Measurements from ENCODE around the gene MVP. TPM values are rescaled to one million over a fixed set of nuclear protein-coding genes. Genes with fewer than 3 reads are reported as not detected.

The MVP gene
- total RNA-seq, 1 experiment from 2014 or later: 27.3 TPM

DNA sequence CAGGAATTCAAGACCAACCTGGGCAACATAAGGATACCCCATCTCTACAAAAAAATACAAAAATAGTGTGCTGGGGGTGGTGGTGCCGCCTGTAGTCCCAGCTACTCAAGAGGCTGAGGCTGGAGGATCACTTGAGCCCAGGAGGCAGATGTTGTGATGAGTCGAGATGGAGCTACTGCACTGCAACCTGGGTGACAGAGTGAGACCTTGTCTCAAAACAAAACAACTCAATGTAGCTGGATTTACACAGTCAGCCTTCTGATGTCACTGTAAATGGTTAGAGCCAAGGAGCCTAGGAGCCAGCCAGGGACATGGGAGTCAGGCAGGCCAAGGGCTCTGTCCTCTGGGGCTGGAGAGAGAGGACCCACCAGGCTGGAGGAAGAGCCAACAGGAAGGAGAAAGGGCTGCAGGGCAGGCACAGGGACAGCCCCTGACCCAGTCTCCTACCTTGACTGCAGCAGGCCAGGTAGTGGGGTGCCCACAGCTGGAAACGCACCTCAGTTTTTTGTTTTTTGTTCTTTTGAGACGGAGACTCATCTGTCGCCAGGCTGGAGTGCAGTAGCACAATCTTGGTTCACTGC is 34.3 kb downstream of the MVP start:
- Histone ChIP-seq H3K27me3 (ENCODE audit: low read length) (no peaks in the 10 kb centered on the region), H2AFZ (ENCODE audit: low read length) (no peak overlapping the region), H3K4me2 (ENCODE audit: low read length) (no peak overlapping the region), H3K27ac (ENCODE audit: low read length) (no peak overlapping the region), H3K9me3 (ENCODE audit: low read length) (no peaks in the 10 kb centered on the region), H3K79me2 (ENCODE audit: low read length) (no peaks in the 10 kb centered on the region), H3K9me2 (replicated peaks; ENCODE audit: low read length) (no peaks in the 10 kb centered on the region), H3K4me1 (ENCODE audit: insufficient read depth, low read length) (no peaks in the 10 kb centered on the region), H3K9ac (ENCODE audit: low read length) (no peak overlapping the region), H3F3A (ENCODE audit: low read length, unreplicated experiment) (no peaks in the 10 kb centered on the region), H4K20me1 (ENCODE audit: low read length) (no peaks in the 10 kb centered on the region), H3K4me3 (ENCODE audit: low read length) (no peak overlapping the region), H3K36me3 (ENCODE audit: low read depth, low read length) (no peaks in the 10 kb centered on the region)
- POLR2A ChIA-PET (ENCODE audit: unreplicated experiment): no interaction called here
- BruUV-seq (replicated peaks): no TSS peak
- TF ChIP-seq, protein P1, sequence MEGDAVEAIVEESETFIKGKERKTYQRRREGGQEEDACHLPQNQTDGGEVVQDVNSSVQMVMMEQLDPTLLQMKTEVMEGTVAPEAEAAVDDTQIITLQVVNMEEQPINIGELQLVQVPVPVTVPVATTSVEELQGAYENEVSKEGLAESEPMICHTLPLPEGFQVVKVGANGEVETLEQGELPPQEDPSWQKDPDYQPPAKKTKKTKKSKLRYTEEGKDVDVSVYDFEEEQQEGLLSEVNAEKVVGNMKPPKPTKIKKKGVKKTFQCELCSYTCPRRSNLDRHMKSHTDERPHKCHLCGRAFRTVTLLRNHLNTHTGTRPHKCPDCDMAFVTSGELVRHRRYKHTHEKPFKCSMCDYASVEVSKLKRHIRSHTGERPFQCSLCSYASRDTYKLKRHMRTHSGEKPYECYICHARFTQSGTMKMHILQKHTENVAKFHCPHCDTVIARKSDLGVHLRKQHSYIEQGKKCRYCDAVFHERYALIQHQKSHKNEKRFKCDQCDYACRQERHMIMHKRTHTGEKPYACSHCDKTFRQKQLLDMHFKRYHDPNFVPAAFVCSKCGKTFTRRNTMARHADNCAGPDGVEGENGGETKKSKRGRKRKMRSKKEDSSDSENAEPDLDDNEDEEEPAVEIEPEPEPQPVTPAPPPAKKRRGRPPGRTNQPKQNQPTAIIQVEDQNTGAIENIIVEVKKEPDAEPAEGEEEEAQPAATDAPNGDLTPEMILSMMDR (conservative IDR thresholded peaks at IDR 0.05; ENCODE audit: low read depth, low read length): no peak
- TF ChIP-seq EZH2phosphoT487 (IDR thresholded peaks at IDR 0.05; ENCODE audit: borderline replicate concordance, low read length) (no peak), EZH2 (IDR thresholded peaks at IDR 0.05; ENCODE audit: low read length, unreplicated experiment) (no peak)
- no peak for ATAC-seq
- DNase-seq: no peak
- intact Hi-C loops (cut with micrococcal nuclease): no loop called here
- CTCF ChIA-PET: no interaction called here

DNA sequence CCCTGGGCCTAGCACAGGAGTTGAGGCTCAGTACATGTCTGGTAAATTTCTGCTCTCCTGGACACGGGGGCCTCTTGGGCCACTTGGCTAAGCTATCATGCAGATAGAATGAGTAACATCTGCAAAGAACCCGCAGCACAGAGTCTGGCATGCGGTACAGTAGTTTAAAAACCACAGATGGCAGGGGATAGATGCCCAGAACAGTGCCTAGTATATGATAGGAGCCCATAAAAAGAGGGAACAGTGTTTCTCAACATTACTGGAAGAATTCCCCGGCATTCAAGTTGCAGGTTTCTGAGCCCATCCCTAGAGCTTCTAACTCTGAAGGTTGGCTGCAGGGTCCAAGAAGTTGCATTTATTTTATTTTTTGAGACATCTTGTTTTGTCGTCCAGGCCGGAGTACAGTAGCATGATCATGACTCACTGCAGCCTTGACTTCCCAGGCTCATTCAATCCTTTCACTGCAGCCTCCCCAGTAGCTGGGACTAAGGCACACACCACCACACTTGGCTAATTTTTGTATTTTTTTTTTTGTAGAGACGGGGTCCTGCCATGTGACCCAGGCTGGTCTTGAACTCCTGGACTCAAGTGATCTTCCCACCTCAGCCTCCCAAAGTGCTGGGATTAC is 37.0 kb downstream of the MVP start:
- H3K36me3 ChIP-seq (ENCODE audit: low read depth, low read length): no peaks in the 10 kb centered on the region
- H3K27ac ChIP-seq (ENCODE audit: low read length): no peak overlapping the region
- no peaks in the 10 kb centered on the region for H3K4me1 ChIP-seq (ENCODE audit: insufficient read depth, low read length)
- intact Hi-C loops (cut with micrococcal nuclease): no loop called here
- no TSS peak for BruUV-seq (replicated peaks)
- H2AFZ ChIP-seq (ENCODE audit: low read length): no peak overlapping the region
- H3K27me3 ChIP-seq (ENCODE audit: low read length): no peaks in the 10 kb centered on the region
- H3F3A ChIP-seq (ENCODE audit: low read length, unreplicated experiment): no peaks in the 10 kb centered on the region
- no peak for DNase-seq
- no peak overlapping the region for H3K4me3 ChIP-seq (ENCODE audit: low read length)
- H3K4me2 ChIP-seq (ENCODE audit: low read length): no peak overlapping the region
- H3K9me2 ChIP-seq (replicated peaks; ENCODE audit: low read length): no peaks in the 10 kb centered on the region
- H3K79me2 ChIP-seq (ENCODE audit: low read length): peaks cover 11% of the 10 kb centered on the region
- CTCF ChIA-PET: no interaction called here
- POLR2A ChIA-PET (ENCODE audit: unreplicated experiment): interaction anchor here (0.6 kb wide), 1 partner anchor 45 kb away, joined by 3 read pairs; no protein-coding TSS in a partner anchor
- H3K9me3 ChIP-seq (ENCODE audit: low read length): no peaks in the 10 kb centered on the region
- no peak overlapping the region for H3K9ac ChIP-seq (ENCODE audit: low read length)
- no peak for ATAC-seq
- no peak for TF ChIP-seq EZH2 (IDR thresholded peaks at IDR 0.05; ENCODE audit: low read length, unreplicated experiment)
- TF ChIP-seq, protein P1 (conservative IDR thresholded peaks at IDR 0.05; ENCODE audit: low read depth, low read length): no peak
- TF ChIP-seq EZH2phosphoT487 (IDR thresholded peaks at IDR 0.05; ENCODE audit: borderline replicate concordance, low read length): no peak
- no peaks in the 10 kb centered on the region for H4K20me1 ChIP-seq (ENCODE audit: low read length)

DNA sequence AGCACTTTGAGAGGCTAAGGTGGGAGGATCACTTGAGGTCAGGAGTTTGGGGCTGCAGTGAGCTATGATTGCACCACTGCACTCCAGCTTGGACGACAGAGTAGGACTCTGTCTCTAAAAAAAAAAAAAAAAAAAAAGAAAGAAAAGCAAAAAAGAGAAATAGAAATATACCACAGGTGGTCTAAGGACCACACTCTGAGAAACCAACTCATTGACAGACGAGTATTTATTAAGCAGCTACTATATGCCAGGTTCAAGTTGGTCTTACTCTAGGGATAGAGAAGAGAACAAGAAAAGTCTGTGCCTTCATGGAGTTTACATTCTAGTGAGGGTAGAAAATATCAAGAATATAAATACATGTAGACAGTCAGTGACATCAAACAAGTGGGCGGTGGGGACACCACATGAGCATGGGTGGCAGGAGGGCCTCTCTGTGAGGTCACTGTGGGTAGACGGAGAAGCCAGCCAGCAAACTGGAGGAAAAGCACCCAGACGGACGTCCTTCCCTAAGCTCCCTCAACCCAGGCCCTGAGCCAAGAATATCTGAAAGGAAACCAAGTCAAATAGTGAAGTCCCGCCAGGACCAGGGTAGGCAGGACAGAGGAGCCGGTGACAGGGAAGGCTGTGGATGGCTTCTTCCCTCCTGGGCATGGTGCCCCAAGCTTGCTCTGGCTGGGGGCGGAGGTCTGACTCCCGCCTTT is 38.0 kb downstream of the MVP start:
- H3K9me2 ChIP-seq (replicated peaks; ENCODE audit: low read length): no peaks in the 10 kb centered on the region
- POLR2A ChIA-PET (ENCODE audit: unreplicated experiment): no interaction called here
- no peaks in the 10 kb centered on the region for H3F3A ChIP-seq (ENCODE audit: low read length, unreplicated experiment)
- no peaks in the 10 kb centered on the region for H3K9me3 ChIP-seq (ENCODE audit: low read length)
- intact Hi-C loops (cut with micrococcal nuclease): no loop called here
- no peak overlapping the region for H3K9ac ChIP-seq (ENCODE audit: low read length)
- DNase-seq: no peak
- H3K4me2 ChIP-seq (ENCODE audit: low read length): no peak overlapping the region
- ATAC-seq: no peak
- no peaks in the 10 kb centered on the region for H3K36me3 ChIP-seq (ENCODE audit: low read depth, low read length)
- H3K4me3 ChIP-seq (ENCODE audit: low read length): no peak overlapping the region
- H4K20me1 ChIP-seq (ENCODE audit: low read length): no peaks in the 10 kb centered on the region
- no peak overlapping the region for H2AFZ ChIP-seq (ENCODE audit: low read length)
- TF ChIP-seq, protein P1 (conservative IDR thresholded peaks at IDR 0.05; ENCODE audit: low read depth, low read length): no peak
- TF ChIP-seq EZH2phosphoT487 (IDR thresholded peaks at IDR 0.05; ENCODE audit: borderline replicate concordance, low read length): no peak
- TF ChIP-seq EZH2 (IDR thresholded peaks at IDR 0.05; ENCODE audit: low read length, unreplicated experiment): no peak
- BruUV-seq (replicated peaks): no TSS peak
- no peaks in the 10 kb centered on the region for H3K27me3 ChIP-seq (ENCODE audit: low read length)
- H3K27ac ChIP-seq (ENCODE audit: low read length): no peak overlapping the region
- CTCF ChIA-PET: no interaction called here
- peaks cover 17% of the 10 kb centered on the region for H3K79me2 ChIP-seq (ENCODE audit: low read length)
- H3K4me1 ChIP-seq (ENCODE audit: insufficient read depth, low read length): no peaks in the 10 kb centered on the region
